ENCODE measurements around the gene HOXD8.

Gene HOXD8

GRCh38 chr2:176130957-176131847 lies 1.7 kb downstream of the HOXD8 start:
- DNase-seq (ENCODE audit: low read depth) = no peak

DNA sequence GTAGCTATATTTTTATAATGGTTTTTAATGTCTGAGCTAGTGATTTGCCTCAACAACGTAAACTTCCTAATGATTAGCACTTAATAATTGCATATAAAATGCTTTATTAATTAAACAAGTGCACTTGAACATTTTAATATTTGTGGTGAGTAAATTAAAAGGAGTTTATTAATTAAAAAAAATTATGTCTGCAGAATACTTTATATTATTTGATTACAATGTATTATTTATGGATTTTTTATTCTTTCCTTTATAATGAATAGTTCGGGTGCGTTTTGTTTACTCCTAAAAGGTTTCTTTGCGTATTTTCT lies 2.3 kb downstream of the HOXD8 start:
- DNase-seq (ENCODE audit: low read depth) = no peak

- no peak for DNase-seq (ENCODE audit: low read depth)
Observed at GRCh38 chr2:176132205-176133171, 3.0 kb downstream of the HOXD8 start.

- DNase-seq (ENCODE audit: low read depth) = no peak
Observed at GRCh38 chr2:176133389-176133788, 3.9 kb downstream of the HOXD8 start.

DNA sequence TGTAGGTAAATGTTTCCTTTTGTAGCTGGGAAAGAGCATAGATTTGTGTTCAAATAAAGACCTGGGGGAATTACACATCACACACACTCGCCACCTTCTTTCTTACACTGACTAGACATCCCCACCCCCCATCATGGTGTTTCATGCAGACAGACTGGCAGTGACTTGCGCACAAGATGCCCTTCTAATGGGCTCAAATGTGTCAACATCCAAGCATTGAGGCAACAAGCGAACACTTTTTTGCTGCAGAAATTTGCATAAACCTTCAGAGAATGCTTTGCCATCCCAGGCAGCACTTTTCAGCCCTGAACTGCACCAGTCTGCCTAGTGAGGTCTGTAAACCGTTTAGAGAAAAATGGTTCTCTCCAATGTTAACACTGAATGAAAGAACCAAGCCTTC lies 4.5 kb downstream of the HOXD8 start:
- no peak for DNase-seq (ENCODE audit: low read depth)

DNA sequence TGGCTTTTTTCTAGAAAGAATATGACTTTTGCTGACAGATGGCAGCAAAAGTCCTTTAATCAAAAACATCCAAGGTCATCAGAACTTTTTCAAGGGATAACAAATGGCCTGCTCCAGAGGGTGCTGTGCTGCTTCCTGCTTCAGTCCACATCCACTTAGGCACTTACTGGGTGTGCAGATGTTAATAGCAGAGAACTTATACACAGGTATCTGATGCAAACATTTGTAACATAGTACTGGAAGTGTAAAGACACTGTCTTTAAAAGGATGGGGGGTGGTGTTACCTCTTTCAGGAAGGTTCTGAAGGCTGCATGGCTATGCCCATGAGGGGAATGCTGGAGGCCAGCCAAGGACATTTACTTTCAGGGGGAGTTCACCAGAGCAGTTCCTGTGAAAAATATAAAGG lies 5.5 kb downstream of the HOXD8 start:
- DNase-seq (ENCODE audit: low read depth) = no peak

- DNase-seq (ENCODE audit: low read depth) = no peak
Observed at GRCh38 chr2:176136374-176137251, 7.1 kb downstream of the HOXD8 start.

- no peak for DNase-seq (ENCODE audit: low read depth)
Observed at GRCh38 chr2:176137252-176137580, 7.7 kb downstream of the HOXD8 start.

DNA sequence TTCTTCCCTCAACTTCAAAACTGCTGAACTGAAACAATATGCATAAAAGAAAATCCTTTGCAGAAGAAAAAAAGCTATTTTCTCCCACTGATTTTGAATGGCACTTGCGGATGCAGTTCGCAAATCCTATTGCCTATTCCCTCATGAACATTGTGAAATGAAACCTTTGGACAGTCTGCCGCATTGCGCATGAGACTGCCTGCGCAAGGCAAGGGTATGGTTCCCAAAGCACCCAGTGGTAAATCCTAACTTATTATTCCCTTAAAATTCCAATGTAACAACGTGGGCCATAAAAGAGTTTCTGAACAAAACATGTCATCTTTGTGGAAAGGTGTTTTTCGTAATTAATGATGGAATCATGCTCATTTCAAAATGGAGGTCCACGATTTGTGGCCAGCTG lies 8.4 kb downstream of the HOXD8 start:
- DNase-seq (ENCODE audit: low read depth) = no peak

GRCh38 chr2:176138526-176138922 lies 9.0 kb downstream of the HOXD8 start:
- DNase-seq (ENCODE audit: low read depth) = no peak

DNA sequence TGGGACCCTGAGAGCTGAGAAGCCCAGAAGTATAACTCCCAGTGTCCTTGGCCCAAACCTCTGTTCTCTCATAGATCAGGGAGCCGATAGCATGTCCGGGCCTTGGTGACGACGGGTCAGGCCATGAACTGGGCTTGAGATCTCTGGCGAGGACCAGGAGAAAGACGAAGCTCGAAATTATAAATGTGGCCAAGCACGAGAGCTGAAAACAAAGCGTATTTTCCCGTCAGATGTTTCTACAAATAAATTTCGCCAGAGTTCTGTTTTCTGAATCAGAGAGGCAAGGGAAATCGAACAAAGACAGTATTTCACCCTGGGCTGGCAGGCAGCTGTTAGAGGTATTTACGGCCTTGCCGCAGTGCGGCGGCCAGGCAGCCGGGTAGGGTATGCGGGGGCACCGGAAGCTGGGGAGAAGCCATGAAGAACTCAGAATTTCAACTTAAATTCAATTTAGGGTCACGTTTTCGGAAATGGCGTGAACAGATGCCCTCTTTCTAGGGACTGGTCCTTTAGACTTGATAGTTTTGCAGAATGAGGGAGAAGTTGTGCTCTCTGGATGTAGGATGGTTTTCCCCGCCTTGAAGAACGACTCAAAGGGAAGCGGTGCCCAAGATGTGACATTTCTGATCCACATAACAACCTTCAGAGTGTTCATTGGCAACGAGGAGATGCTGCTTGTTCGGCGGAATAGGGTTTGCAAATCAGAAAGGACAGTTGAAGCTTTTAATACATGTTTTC lies 9.6 kb downstream of the HOXD8 start:
- DNase-seq (ENCODE audit: low read depth) = no peak

DNA sequence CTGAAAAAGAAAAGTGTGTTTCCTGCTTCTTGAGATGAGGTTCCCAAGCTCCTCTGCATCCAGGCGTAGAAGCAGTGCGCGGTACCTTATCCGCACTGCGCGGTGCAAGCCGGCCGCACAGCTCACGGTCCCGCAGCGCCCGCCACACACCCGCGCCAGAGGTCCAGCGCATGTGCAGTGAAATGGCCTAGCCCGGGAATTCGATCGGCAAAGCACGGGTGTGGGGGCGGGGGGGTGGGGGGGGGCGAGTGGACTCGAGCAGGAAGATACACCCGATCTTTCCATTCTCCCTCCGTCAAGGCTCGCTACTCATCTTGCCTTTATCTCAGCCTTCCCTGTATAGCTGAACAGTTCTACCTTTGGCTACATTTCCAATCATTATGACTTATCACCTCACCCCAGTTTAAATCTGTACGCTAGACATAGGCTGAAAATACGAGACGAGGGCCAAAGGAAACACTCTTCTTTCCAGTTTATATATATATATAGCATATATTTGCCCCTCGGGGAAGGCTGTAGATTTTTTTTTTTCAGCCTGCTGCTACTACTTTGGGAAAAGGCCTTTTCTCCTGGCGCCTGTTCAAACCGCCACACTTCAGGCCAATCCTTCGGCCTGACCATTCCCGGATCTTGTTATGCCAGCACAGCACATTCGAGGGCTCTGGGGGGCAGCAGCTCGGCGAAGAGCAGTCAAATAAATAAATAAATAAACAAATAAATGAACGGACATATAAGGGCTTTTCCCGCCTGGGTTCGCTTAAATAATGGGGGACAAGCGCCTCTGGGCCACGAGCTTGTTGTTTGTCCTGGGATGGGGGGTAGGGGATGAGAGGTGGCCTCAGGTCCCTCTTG lies 10.4 kb downstream of the HOXD8 start:
- DNase-seq (ENCODE audit: low read depth) = no peak

- peak; percentile 11 for DNase-seq (ENCODE audit: low read depth)
Observed at GRCh38 chr2:176140513-176141317, 11.2 kb downstream of the HOXD8 start.

GRCh38 chr2:176142281-176142680 lies 12.8 kb downstream of the HOXD8 start:
- no peak for DNase-seq (ENCODE audit: low read depth)

DNA sequence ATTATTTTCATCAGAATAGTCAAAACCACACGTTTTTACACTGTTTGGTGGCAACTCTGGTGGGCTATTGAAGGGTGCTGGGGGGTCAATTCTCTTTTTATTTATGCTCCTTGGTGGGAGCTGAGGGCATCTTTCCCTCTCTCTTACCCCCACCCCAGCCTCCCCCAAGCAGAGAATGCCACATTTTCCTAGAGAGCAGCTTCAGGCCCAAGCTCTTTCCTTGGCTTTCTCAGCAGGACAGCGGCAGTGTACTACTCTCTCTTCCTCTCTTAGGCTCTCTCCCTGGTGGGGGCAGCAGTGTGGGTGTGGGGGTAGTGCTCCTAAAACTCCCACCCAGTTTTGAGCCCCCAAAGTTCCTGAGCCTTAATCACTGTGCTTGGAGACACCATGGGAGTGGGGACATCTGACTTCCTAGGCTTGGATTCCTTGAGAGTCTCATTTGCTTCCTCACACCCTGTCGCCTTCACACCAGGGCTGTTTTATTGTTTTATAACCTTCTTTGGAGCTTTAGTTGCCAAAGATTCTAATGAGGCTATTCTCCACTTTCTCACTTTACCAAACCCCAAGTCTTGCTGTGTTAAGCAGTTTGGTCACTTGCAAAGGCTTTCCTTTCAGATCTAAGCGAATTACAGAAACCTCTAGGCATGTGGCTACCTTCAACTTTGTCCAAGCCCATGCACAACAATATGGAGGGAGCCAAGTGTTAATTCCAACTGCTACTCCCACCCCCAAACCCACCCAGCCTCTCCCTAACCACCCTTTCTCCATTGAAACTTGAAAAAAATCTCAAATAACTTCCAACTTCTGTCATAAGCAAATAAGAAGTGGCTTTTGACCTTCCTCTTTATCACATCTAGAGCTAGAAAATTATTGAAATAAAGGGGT lies 15.8 kb downstream of the HOXD8 start:
- DNase-seq (ENCODE audit: low read depth) = no peak

GRCh38 chr2:176146101-176146500 lies 16.6 kb downstream of the HOXD8 start:
- DNase-seq (ENCODE audit: low read depth) = no peak

DNA sequence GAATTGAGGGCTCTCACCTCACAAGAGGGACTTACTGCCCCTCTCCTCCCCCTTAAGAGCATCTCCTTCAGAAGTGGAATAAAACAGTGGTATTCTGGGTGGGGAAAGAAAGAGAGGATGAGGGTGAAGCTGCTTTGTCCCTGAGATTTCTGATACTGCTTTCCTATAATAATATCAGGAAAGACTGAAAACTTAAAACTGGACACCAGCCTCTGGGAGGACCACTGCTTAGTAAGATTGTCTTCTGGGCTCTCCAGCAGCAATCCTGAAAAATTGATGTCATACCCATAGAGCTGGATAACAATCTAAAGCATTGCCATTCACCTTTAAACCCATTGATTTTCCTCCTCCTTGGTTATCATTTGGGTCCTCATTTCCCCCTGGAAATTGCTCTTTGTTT lies 17.1 kb downstream of the HOXD8 start:
- no peak for DNase-seq (ENCODE audit: low read depth)

DNA sequence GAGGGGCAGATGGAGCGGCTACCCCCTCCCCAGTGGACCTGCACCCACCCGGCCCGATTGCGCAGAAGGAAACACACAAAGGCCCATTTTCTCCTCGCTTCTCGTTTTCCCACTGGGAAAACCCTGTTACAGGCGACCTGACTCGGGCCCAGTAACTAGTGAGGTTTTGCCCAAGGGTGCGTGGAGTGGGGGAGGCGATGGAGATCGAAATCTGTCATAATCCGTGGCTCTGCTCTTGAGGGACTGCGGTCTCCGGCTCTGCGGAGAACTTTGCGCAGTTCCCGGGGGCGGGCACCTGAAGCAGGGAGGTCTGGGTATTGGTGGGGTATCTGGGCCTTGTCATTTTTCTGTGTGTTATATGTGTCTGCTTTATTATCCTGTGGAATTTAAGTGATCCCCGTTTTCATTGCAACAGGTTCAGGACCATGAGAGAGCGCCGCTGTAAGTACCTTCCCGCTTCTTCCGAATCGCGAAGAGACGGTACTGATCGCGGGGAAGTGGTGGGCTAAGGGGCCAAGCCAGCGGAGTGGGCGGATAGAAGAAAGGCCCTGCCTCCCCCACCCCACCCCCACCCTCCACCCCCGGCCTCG lies 17.8 kb downstream of the HOXD8 start:
- no peak for DNase-seq (ENCODE audit: low read depth)
